ENCODE results near the gene GRIK1. TPM values are rescaled to one million over a fixed set of nuclear protein-coding genes. Genes with fewer than 3 reads are reported as not detected.

Gene GRIK1
- total and polyA plus RNA-seq, 2 donors (not counting 1 experiment from before 2014, with no cell fraction given), result not detected

- H3K27me3 ChIP-seq (replicated peaks in 1 of 4; ENCODE audit: control extremely low read depth in 1 of 4, control insufficient read depth in 3 of 4, insufficient read depth in 4 of 4, low read length in 3 of 4), result no peaks in the 10 kb centered on the region
- no peak overlapping the region for H3K27ac Mint-ChIP-seq
- peaks cover 4% of the 10 kb centered on the region for H3K27me3 Mint-ChIP-seq
- DNase-seq (no peak), ATAC-seq (ENCODE audit: low read depth) (no peak)
- intact Hi-C loops (cut with micrococcal nuclease), result no loop called here
- no peaks in the 10 kb centered on the region for H3K4me1 ChIP-seq (ENCODE audit: control insufficient read depth in 2 of 2, insufficient read depth in 2 of 2, low read length in 2 of 2)
- no peak overlapping the region for H3K9ac ChIP-seq (ENCODE audit: low read length)
- H3K9me3 ChIP-seq (ENCODE audit: control extremely low read depth in 1 of 3, control insufficient read depth in 2 of 3, insufficient read depth in 1 of 3, low read length in 2 of 3), result no peaks in the 10 kb centered on the region
- ChIA-PET CTCF (no interaction called here), POLR2A (no interaction called here)
- no peak overlapping the region for H3K4me2 ChIP-seq (replicated peaks; ENCODE audit: low read depth, low read length, poor library complexity, severe bottlenecking)
- H3K79me2 ChIP-seq (ENCODE audit: control insufficient read depth, insufficient read depth, low read length), result no peaks in the 10 kb centered on the region
- H3K4me1 Mint-ChIP-seq, result no peaks in the 10 kb centered on the region
- H3K27ac ChIP-seq (ENCODE audit: low read length in 2 of 2), result no peak overlapping the region
- no CpG with 5 or more reads among the region's 2 CpGs for WGBS (ENCODE audit: insufficient coverage)
- H3K4me3 Mint-ChIP-seq, result no peak overlapping the region
- no peaks in the 10 kb centered on the region for H3K36me3 ChIP-seq (replicated peaks in 1 of 2; ENCODE audit: control extremely low read depth in 1 of 2, control insufficient read depth in 1 of 2, extremely low read depth in 1 of 2, insufficient read depth in 2 of 2, low read length in 1 of 2)
- peaks cover 3% of the 10 kb centered on the region for H3K9me3 Mint-ChIP-seq (ENCODE audit: insufficient read depth)
- H2AFZ ChIP-seq (ENCODE audit: insufficient read depth, low read depth, low read length, poor library complexity, severe bottlenecking), result no peak overlapping the region
- no peak for TF ChIP-seq CTCF (IDR thresholded peaks at IDR 0.05)
- TF ChIP-seq EZH2 (IDR thresholded peaks at IDR 0.05; ENCODE audit: borderline replicate concordance, insufficient read depth, low read depth, low read length, poor library complexity, severe bottlenecking), result no peak
- no peaks in the 10 kb centered on the region for H4K20me1 ChIP-seq (ENCODE audit: control insufficient read depth, insufficient read depth, low read length, poor library complexity, severe bottlenecking)
- no peak overlapping the region for H3K4me3 ChIP-seq (ENCODE audit: control extremely low read depth in 1 of 5, extremely low read depth in 1 of 5, insufficient read depth in 1 of 5, low read depth in 2 of 5, low read length in 4 of 5)
Measured at GRCh38 chr21:29777160-29777559, 162.6 kb downstream of the GRIK1 start.

- CTCF ChIA-PET, result no interaction called here
Measured at GRCh38 chr21:29775462-29775861, 164.3 kb downstream of the GRIK1 start.

More at GRCh38 chr21:29775462-29775861, 164.3 kb downstream of the GRIK1 start:
- no peaks in the 10 kb centered on the region for H3K9me3 ChIP-seq (ENCODE audit: control extremely low read depth in 1 of 3, control insufficient read depth in 2 of 3, insufficient read depth in 1 of 3, low read length in 2 of 3)
- H2AFZ ChIP-seq (ENCODE audit: insufficient read depth, low read depth, low read length, poor library complexity, severe bottlenecking), result no peak overlapping the region
- no peak overlapping the region for H3K4me3 ChIP-seq (ENCODE audit: control extremely low read depth in 1 of 5, extremely low read depth in 1 of 5, insufficient read depth in 1 of 5, low read depth in 2 of 5, low read length in 4 of 5)
- ATAC-seq (ENCODE audit: low read depth) (no peak), DNase-seq (no peak)
- peaks cover 3% of the 10 kb centered on the region for H3K9me3 Mint-ChIP-seq (ENCODE audit: insufficient read depth)
- H3K79me2 ChIP-seq (ENCODE audit: control insufficient read depth, insufficient read depth, low read length), result no peaks in the 10 kb centered on the region
- H3K4me3 Mint-ChIP-seq, result no peak overlapping the region
- intact Hi-C loops (cut with micrococcal nuclease), result no loop called here
- TF ChIP-seq CTCF (IDR thresholded peaks at IDR 0.05) (no peak), EZH2 (IDR thresholded peaks at IDR 0.05; ENCODE audit: borderline replicate concordance, insufficient read depth, low read depth, low read length, poor library complexity, severe bottlenecking) (no peak)
- H3K27ac ChIP-seq (ENCODE audit: low read length in 2 of 2), result no peak overlapping the region
- no peak overlapping the region for H3K27ac Mint-ChIP-seq
- no peaks in the 10 kb centered on the region for H3K4me1 Mint-ChIP-seq
- H3K27me3 Mint-ChIP-seq, result peaks cover 4% of the 10 kb centered on the region
- H3K4me2 ChIP-seq (replicated peaks; ENCODE audit: low read depth, low read length, poor library complexity, severe bottlenecking), result no peak overlapping the region
- H4K20me1 ChIP-seq (ENCODE audit: control insufficient read depth, insufficient read depth, low read length, poor library complexity, severe bottlenecking), result no peaks in the 10 kb centered on the region
- H3K27me3 ChIP-seq (replicated peaks in 1 of 4; ENCODE audit: control extremely low read depth in 1 of 4, control insufficient read depth in 3 of 4, insufficient read depth in 4 of 4, low read length in 3 of 4), result no peaks in the 10 kb centered on the region
- no peaks in the 10 kb centered on the region for H3K36me3 ChIP-seq (replicated peaks in 1 of 2; ENCODE audit: control extremely low read depth in 1 of 2, control insufficient read depth in 1 of 2, extremely low read depth in 1 of 2, insufficient read depth in 2 of 2, low read length in 1 of 2)
- POLR2A ChIA-PET, result no interaction called here
- no peaks in the 10 kb centered on the region for H3K4me1 ChIP-seq (ENCODE audit: control insufficient read depth in 2 of 2, insufficient read depth in 2 of 2, low read length in 2 of 2)
- no peak overlapping the region for H3K9ac ChIP-seq (ENCODE audit: low read length)
- no CpG with 5 or more reads among the region's 1 CpG for WGBS (ENCODE audit: insufficient coverage)
